SK-N-SH (cell line): ENCODE results near the gene CCDC60. TPM values are rescaled to one million over a fixed set of nuclear protein-coding genes. Genes with fewer than 3 reads are reported as not detected.

Experiments
- CTCF ChIA-PET: fragments of 300-600, 350-600 bp; formaldehyde crosslinking; extraction: SDS; loops from one replicate; lab custom pipeline; 2021; lab: Yijun Ruan, JAX
- POLR2A ChIA-PET: fragments of 350-600 bp; sonication (Branson Sonifier 250); formaldehyde crosslinking; extraction: SDS; loops from one replicate; lab custom pipeline; 2020; ENCODE audit warnings: antibody characterized with exemption, inconsistent platforms; lab: Yijun Ruan, JAX
- DNase-seq: peaks from one replicate; pipeline ENCODE4 v3.0.0; 2012
- H2AFZ ChIP-seq: fragments of 200-600 bp; sonication (generic); 2 replicates; pipeline ENCODE4 v1.8.1; 2016; ENCODE audit warnings: antibody characterized with exemption, mild to moderate bottlenecking, low read depth
- H3F3A ChIP-seq: fragments of 200-600 bp; sonication (generic); replicated peaks from 2 replicates; pipeline ENCODE3; 2016; ENCODE audit warnings: antibody characterized with exemption, mild to moderate bottlenecking; ENCODE audit not compliant: insufficient read depth
- H3K27ac ChIP-seq, 2 experiments: fragments of 200-500 bp in 1 of 2; fragments of 200-600 bp in 1 of 2; sonication (Bioruptor generic) in 1 of 2; sonication (generic), shearing (Covaris generic) in 1 of 2; 2 replicates each; pipeline versions ENCODE4 v1.5.1 to v1.6.1; 2014 to 2016; ENCODE audit warnings: low read depth in 2 of 2, inconsistent platforms in 1 of 2, low read length in 1 of 2, mild to moderate bottlenecking in 1 of 2, mixed read lengths in 1 of 2
- H3K27me3 ChIP-seq: fragments of 200-600 bp; sonication (generic), shearing (Covaris generic); 2 replicates; pipeline ENCODE4 v1.6.1; 2016; ENCODE audit warnings: mixed run types; ENCODE audit not compliant: insufficient read depth
- H3K36me3 ChIP-seq, 2 experiments: fragments of 200-500 bp in 1 of 2; fragments of 200-600 bp in 1 of 2; sonication (Bioruptor generic) in 1 of 2; sonication (generic) in 1 of 2; replicated peaks in 1 of 2; 2 replicates each; pipeline versions ENCODE3 to v1.5.1; 2014 to 2016; ENCODE audit warnings: low read length in 1 of 2, mild to moderate bottlenecking in 1 of 2; ENCODE audit not compliant: insufficient read depth in 2 of 2, control insufficient read depth in 1 of 2
- H3K4me1 ChIP-seq, 2 experiments: fragments of 200-500 bp in 1 of 2; fragments of 200-600 bp in 1 of 2; sonication (Bioruptor generic) in 1 of 2; sonication (generic), shearing (Covaris generic) in 1 of 2; 2 replicates each; pipeline versions ENCODE4 v1.5.1 to v1.6.1; 2014 to 2016; ENCODE audit warnings: low read depth in 1 of 2, low read length in 1 of 2, mixed run types in 1 of 2; ENCODE audit not compliant: insufficient read depth in 2 of 2, control insufficient read depth in 1 of 2
- H3K4me2 ChIP-seq: fragments of 200-600 bp; sonication (generic), shearing (Covaris generic); 2 replicates; pipeline ENCODE4 v1.6.1; 2017; ENCODE audit warnings: mixed run types
- H3K4me3 ChIP-seq, 2 experiments: fragments of 200-500 bp in 1 of 2; fragments of 200-600 bp in 1 of 2; sonication (Bioruptor generic) in 1 of 2; sonication (generic), shearing (Covaris generic) in 1 of 2; 2 replicates each; pipeline versions ENCODE4 v1.5.1 to v1.8.1; 2014 to 2016; ENCODE audit warnings: low read depth in 2 of 2, inconsistent platforms in 1 of 2, low read length in 1 of 2, mild to moderate bottlenecking in 1 of 2, mixed read lengths in 1 of 2, moderate library complexity in 1 of 2
- H3K79me2 ChIP-seq: fragments of 200-600 bp; sonication (generic); 2 replicates; pipeline ENCODE4 v1.8.1; 2017; ENCODE audit warnings: mild to moderate bottlenecking; ENCODE audit not compliant: insufficient read depth
- H3K9ac ChIP-seq: fragments of 200-600 bp; sonication (generic); 2 replicates; pipeline ENCODE4 v1.6.1; 2017; ENCODE audit warnings: mixed run types
- H3K9me2 ChIP-seq: fragments of 200-600 bp; sonication (generic); 2 replicates; pipeline ENCODE4 v1.6.1; 2017; ENCODE audit warnings: mixed run types
- H3K9me3 ChIP-seq: fragments of 200-600 bp; sonication (generic); 2 replicates; pipeline ENCODE4 v1.6.1; 2017; ENCODE audit warnings: mixed run types, mild to moderate bottlenecking, moderate library complexity
- H4K20me1 ChIP-seq: fragments of 200-600 bp; sonication (generic); 2 replicates; pipeline ENCODE4 v1.6.1; 2017; ENCODE audit warnings: mild to moderate bottlenecking, mixed run types; ENCODE audit not compliant: insufficient read depth
- CTCF ChIP-seq: fragments of 200-600 bp; sonication (generic); IDR thresholded peaks from 2 replicates; pipeline ENCODE4 v1.6.1; 2017; ENCODE audit warnings: antibody characterized with exemption, mild to moderate bottlenecking, moderate library complexity
- EP300 ChIP-seq, 2 experiments: IDR thresholded peaks; 2 replicates each; pipeline versions ENCODE4 v1.4.0 to v1.6.1; 2012; ENCODE audit warnings: borderline replicate concordance in 1 of 2, low read depth in 1 of 2, low read length in 1 of 2
- EZH2phosphoT487 ChIP-seq: fragments of 200-600 bp; sonication (generic); IDR thresholded peaks from 2 replicates; pipeline ENCODE4 v1.6.1; 2017; ENCODE audit warnings: low read depth, mixed run types, mild to moderate bottlenecking, antibody characterized with exemption, moderate library complexity, borderline replicate concordance
- FOSL2 ChIP-seq: IDR thresholded peaks from 2 replicates; pipeline ENCODE4 v1.4.0; 2012; ENCODE audit warnings: low read depth, mild to moderate bottlenecking, moderate library complexity, borderline replicate concordance
- GABPA ChIP-seq: IDR thresholded peaks from 2 replicates; pipeline ENCODE4 v1.4.0; 2012; ENCODE audit warnings: low read depth, mild to moderate bottlenecking
- JUND ChIP-seq: IDR thresholded peaks from 2 replicates; pipeline ENCODE4 v1.4.0; 2012
- MAX ChIP-seq: IDR thresholded peaks from 2 replicates; pipeline ENCODE4 v1.4.0; 2012; ENCODE audit warnings: low read depth
- RFX5 ChIP-seq: IDR thresholded peaks from 2 replicates; pipeline ENCODE4 v1.6.1; 2012; ENCODE audit warnings: mild to moderate bottlenecking, improper control_type of control experiment, low read length
- RXRA ChIP-seq: IDR thresholded peaks from 2 replicates; pipeline ENCODE4 v1.4.0; 2012; ENCODE audit warnings: low read depth, mild to moderate bottlenecking, borderline replicate concordance
- SIN3A ChIP-seq: IDR thresholded peaks from 2 replicates; pipeline ENCODE4 v1.6.1; 2012; ENCODE audit warnings: low read depth, mild to moderate bottlenecking, low read length, moderate library complexity, borderline replicate concordance
- SMC3 ChIP-seq: IDR thresholded peaks from 2 replicates; pipeline ENCODE4 v1.6.1; 2012; ENCODE audit warnings: low read depth, low read length, improper control_type of control experiment
- TAF1 ChIP-seq: IDR thresholded peaks from 2 replicates; pipeline ENCODE4 v1.6.1; 2012; ENCODE audit warnings: low read depth, mild to moderate bottlenecking, low read length, moderate library complexity, borderline replicate concordance
- TEAD4 ChIP-seq: IDR thresholded peaks from 2 replicates; pipeline ENCODE4 v1.4.0; 2012; ENCODE audit warnings: mild to moderate bottlenecking, borderline replicate concordance; ENCODE audit not compliant: insufficient read depth
- WGBS: methylation state at CpG from one replicate; pipeline ENCODE4 v1.1.6; 2017; ENCODE audit warnings: low lambda C conversion rate; 5-methylcytosine and 5-hydroxymethylcytosine counted together
- polyA plus RNA-seq, 3 experiments: library from polyadenylated mRNA; depleted of rRNA; stranded (reverse); fragments of >200 nt; gene quantifications; 2 replicates each; pipeline ENCODE4 v1.2.3, GENCODE V29; 2012

Gene CCDC60
- polyA plus RNA-seq, 1 of the 3 experiments (the other 2 are of a cell fraction): not detected

GRCh38 chr12:119448611-119449131 lies 114.1 kb downstream of the CCDC60 start:
- Histone ChIP-seq H3K36me3 (no peaks in the 10 kb centered on the region), H3K4me1 (no peaks in the 10 kb centered on the region; a peak in 1 of 4 replicates), H3F3A (peaks cover 9% of the 10 kb centered on the region), H3K27ac (no peak overlapping the region), H3K9ac (no peak overlapping the region), H3K9me2 (no peaks in the 10 kb centered on the region), H2AFZ (no peak overlapping the region), H4K20me1 (no peaks in the 10 kb centered on the region), H3K9me3 (no peaks in the 10 kb centered on the region), H3K4me3 (no peak overlapping the region), H3K79me2 (no peaks in the 10 kb centered on the region), H3K27me3 (no peaks in the 10 kb centered on the region)
- CTCF ChIA-PET: interaction anchor here (1.3 kb wide), 1 partner anchor 28 kb away, joined by 3 read pairs; no protein-coding TSS in a partner anchor
- no peak for DNase-seq
- no peak for TF ChIP-seq SMC3
- no peak for TF ChIP-seq RXRA
- no peak for TF ChIP-seq GABPA
- no peak for TF ChIP-seq EZH2phosphoT487
- TF ChIP-seq RFX5: no peak
- TF ChIP-seq SIN3A: no peak
- no peak for TF ChIP-seq FOSL2
- no peak for TF ChIP-seq MAX
- no peak for TF ChIP-seq TAF1
- TF ChIP-seq JUND: no peak
- no peak for TF ChIP-seq CTCF
- TF ChIP-seq, all 33 proteins: peak for 0
- 30% methylated on average over 5 of the region's 5 CpGs for WGBS
- POLR2A ChIA-PET: no interaction called here
- H3K4me2 ChIP-seq: no peak overlapping the region

GRCh38 chr12:119450771-119451170 lies 116.2 kb downstream of the CCDC60 start:
- WGBS: 67% methylated on average over 7 of the region's 7 CpGs
- H3K4me3 ChIP-seq: no peak overlapping the region
- ChIA-PET CTCF (no interaction called here), POLR2A (no interaction called here)
- no peak overlapping the region for H3K9ac ChIP-seq
- no peaks in the 10 kb centered on the region for H3K79me2 ChIP-seq
- no peak for TF ChIP-seq GABPA
- TF ChIP-seq EP300 (IDR thresholded peaks at IDR 0.05; ENCODE audit: borderline replicate concordance in 1 of 2, low read depth in 1 of 2, low read length in 1 of 2): no peak
- no peak for TF ChIP-seq TEAD4
- H3K27ac ChIP-seq: no peak overlapping the region
- no peaks in the 10 kb centered on the region for H3K9me3 ChIP-seq
- H3K27me3 ChIP-seq: no peaks in the 10 kb centered on the region
- H3K4me1 ChIP-seq: no peaks in the 10 kb centered on the region; a peak in 1 of 4 replicates
- H3K36me3 ChIP-seq: no peaks in the 10 kb centered on the region
- no peaks in the 10 kb centered on the region for H4K20me1 ChIP-seq
- peaks cover 9% of the 10 kb centered on the region for H3F3A ChIP-seq
- no peak overlapping the region for H3K4me2 ChIP-seq
- DNase-seq: no peak
- no peaks in the 10 kb centered on the region for H3K9me2 ChIP-seq
- no peak overlapping the region for H2AFZ ChIP-seq
